Measurements from ENCODE around the gene EML4. TPM values are rescaled to one million over a fixed set of nuclear protein-coding genes. Genes with fewer than 3 reads are reported as not detected.

Gene EML4
- total RNA-seq, 1 donor from 2014 or later, result 50.8 TPM

DNA sequence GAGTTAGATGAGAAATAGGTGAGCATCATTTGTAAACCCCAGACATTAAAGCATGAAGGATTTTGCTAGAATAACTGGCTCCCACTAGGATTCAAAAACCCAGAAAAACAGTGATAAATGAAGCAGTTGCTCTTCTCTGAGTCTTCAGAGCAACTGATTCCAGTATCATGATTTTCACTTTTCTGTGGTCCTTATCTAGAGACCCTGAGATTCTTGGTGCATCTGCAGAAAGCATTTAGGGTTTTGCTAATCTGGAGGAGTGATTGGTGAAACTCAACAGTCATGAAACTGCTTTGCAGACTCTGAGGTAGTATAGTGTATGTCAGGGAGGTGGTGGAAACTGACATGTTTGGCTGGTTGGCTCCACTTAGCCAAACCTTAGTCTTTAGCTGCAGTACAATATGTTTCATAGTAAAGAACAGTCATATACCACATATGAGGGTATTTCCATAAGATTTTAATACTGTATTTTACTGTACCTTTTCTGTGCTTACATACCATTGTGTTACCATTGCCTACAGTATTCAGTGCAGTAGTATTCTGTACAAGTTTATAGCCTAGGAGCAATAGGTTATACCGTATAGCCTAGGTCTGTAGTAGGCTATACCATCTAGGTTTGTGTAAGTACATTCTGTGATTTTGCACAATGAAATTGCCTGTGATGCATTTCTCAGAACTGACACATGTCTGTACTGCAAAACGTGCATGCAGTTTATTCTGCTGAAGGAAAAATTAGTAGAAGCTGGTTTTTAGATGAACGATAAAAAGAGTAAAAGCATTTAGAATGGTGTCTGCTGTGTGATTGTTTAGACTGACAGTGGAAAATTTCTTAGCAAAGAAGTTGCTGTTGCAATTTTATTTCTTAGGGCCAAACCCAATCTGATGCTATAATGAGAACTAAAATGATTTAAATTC lies 23.8 kb downstream of the EML4 start:
- H3K27me3 Mint-ChIP-seq (ENCODE audit: unreplicated experiment), result no peaks in the 10 kb centered on the region
- TF ChIP-seq, protein P1, sequence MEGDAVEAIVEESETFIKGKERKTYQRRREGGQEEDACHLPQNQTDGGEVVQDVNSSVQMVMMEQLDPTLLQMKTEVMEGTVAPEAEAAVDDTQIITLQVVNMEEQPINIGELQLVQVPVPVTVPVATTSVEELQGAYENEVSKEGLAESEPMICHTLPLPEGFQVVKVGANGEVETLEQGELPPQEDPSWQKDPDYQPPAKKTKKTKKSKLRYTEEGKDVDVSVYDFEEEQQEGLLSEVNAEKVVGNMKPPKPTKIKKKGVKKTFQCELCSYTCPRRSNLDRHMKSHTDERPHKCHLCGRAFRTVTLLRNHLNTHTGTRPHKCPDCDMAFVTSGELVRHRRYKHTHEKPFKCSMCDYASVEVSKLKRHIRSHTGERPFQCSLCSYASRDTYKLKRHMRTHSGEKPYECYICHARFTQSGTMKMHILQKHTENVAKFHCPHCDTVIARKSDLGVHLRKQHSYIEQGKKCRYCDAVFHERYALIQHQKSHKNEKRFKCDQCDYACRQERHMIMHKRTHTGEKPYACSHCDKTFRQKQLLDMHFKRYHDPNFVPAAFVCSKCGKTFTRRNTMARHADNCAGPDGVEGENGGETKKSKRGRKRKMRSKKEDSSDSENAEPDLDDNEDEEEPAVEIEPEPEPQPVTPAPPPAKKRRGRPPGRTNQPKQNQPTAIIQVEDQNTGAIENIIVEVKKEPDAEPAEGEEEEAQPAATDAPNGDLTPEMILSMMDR (IDR thresholded peaks at IDR 0.05; ENCODE audit: partially characterized antibody, unreplicated experiment), result no peak
- H3K4me3 Mint-ChIP-seq (ENCODE audit: unreplicated experiment), result no peak overlapping the region
- H3K4me1 Mint-ChIP-seq (ENCODE audit: low read depth, unreplicated experiment), result peaks cover 9% of the 10 kb centered on the region
- no peaks in the 10 kb centered on the region for H3K36me3 Mint-ChIP-seq (ENCODE audit: unreplicated experiment)
- DNase-seq, result no peak
- no peaks in the 10 kb centered on the region for H3K9me3 Mint-ChIP-seq (ENCODE audit: unreplicated experiment)
- no peak overlapping the region for H3K27ac Mint-ChIP-seq (ENCODE audit: unreplicated experiment)

DNA sequence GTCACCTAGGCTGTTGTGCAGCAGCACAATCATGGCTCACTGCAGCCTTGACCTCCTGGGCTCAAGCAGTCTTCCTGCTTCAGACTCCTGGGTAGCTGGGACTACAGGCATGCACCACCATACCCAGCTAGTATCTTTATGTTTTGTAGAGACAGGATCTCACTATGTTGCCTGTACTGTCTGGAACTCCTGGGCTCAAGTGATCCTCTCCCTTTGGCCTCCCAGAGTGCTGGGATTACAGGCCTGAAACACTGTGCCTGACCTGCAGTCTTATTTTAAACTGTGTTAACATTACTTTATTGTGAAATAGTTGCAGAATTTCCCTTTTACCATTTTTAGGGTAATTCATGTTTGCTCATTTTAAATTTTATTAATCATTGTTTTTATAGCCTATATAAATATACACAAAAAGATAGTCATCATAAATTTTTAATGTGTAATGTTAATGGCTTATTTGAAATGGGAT lies 24.6 kb downstream of the EML4 start:
- Mint-ChIP-seq H3K27me3 (ENCODE audit: unreplicated experiment) (no peaks in the 10 kb centered on the region), H3K9me3 (ENCODE audit: unreplicated experiment) (peaks cover 2% of the 10 kb centered on the region)

DNA sequence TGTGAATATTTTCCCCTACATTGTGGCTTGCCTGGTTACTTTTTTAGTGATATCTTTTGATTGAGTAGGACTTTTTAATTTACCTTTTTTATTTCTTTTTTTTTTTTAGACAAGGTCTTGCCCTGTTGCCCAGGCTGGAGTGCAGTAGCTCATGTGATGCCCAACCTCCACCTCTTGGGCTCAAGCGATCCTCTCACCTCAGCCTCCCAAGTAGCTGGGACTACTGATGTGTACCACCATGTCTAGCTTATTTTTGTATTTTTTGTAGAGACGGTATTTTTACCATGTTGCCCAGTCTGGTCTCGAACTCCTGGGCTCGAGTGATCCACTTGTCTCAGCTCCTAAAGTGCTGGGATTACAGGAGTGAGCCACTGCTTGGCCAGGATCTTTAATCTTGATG lies 25.3 kb downstream of the EML4 start:
- Mint-ChIP-seq H3K4me3 (ENCODE audit: unreplicated experiment) (no peak overlapping the region), H3K4me1 (ENCODE audit: low read depth, unreplicated experiment) (peaks cover 9% of the 10 kb centered on the region), H3K36me3 (ENCODE audit: unreplicated experiment) (peaks cover 3% of the 10 kb centered on the region), H3K27me3 (ENCODE audit: unreplicated experiment) (no peaks in the 10 kb centered on the region), H3K9me3 (ENCODE audit: unreplicated experiment) (peaks cover 2% of the 10 kb centered on the region), H3K27ac (ENCODE audit: unreplicated experiment) (no peak overlapping the region)
- no peak for DNase-seq
- TF ChIP-seq, protein P1 (IDR thresholded peaks at IDR 0.05; ENCODE audit: partially characterized antibody, unreplicated experiment), result no peak

More for the DNA sequence above, 24.6 kb downstream of the EML4 start:
- Mint-ChIP-seq H3K4me3 (ENCODE audit: unreplicated experiment) (no peak overlapping the region), H3K27ac (ENCODE audit: unreplicated experiment) (no peak overlapping the region), H3K36me3 (ENCODE audit: unreplicated experiment) (no peaks in the 10 kb centered on the region), H3K4me1 (ENCODE audit: low read depth, unreplicated experiment) (peaks cover 9% of the 10 kb centered on the region)
- TF ChIP-seq, protein P1 (IDR thresholded peaks at IDR 0.05; ENCODE audit: partially characterized antibody, unreplicated experiment), result no peak
- DNase-seq, result no peak

DNA sequence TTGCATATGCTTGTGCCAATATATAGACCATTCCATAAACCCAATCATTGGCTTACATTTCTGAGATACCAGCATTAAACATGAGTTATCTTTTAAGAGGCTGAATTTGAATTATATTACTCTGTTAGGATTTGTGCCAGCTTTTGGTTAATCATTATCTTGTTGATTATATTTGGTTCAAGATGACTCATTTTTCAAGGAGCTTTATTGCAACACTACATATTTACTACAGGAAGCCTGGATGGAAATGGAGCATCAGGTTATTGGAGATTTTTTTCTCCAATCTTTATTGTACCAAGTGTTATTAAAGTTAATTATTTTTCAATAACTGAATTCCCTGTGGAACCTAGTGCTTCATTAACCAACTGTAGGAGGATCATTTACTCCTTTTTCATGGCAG lies 26.4 kb downstream of the EML4 start:
- Mint-ChIP-seq H3K4me1 (ENCODE audit: low read depth, unreplicated experiment) (peaks cover 9% of the 10 kb centered on the region), H3K27me3 (ENCODE audit: unreplicated experiment) (no peaks in the 10 kb centered on the region), H3K4me3 (ENCODE audit: unreplicated experiment) (no peak overlapping the region), H3K36me3 (ENCODE audit: unreplicated experiment) (peaks cover 4% of the 10 kb centered on the region), H3K9me3 (ENCODE audit: unreplicated experiment) (peaks cover 2% of the 10 kb centered on the region), H3K27ac (ENCODE audit: unreplicated experiment) (no peak overlapping the region)
- DNase-seq, result no peak
- TF ChIP-seq, protein P1 (IDR thresholded peaks at IDR 0.05; ENCODE audit: partially characterized antibody, unreplicated experiment), result no peak

DNA sequence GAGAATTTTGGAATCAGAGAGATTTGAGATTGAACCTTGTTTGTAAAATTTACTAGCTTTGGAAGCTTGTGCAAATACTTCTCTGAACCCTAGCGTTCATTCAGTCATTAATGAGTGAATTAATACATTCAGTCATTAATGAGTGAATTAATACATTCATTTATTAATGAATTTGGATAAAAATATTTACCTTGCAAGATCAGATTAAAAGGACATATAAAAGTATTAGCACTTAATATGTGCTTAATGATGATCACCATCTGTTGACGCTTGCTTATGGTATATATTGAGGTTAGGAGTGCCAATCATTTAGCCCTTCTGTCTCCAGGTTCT lies 26.9 kb downstream of the EML4 start:
- Mint-ChIP-seq H3K27me3 (ENCODE audit: unreplicated experiment) (no peaks in the 10 kb centered on the region), H3K4me3 (ENCODE audit: unreplicated experiment) (no peak overlapping the region), H3K4me1 (ENCODE audit: low read depth, unreplicated experiment) (peaks cover 9% of the 10 kb centered on the region), H3K9me3 (ENCODE audit: unreplicated experiment) (peaks cover 2% of the 10 kb centered on the region), H3K27ac (ENCODE audit: unreplicated experiment) (peak overlapping the region; percentile 92), H3K36me3 (ENCODE audit: unreplicated experiment) (peaks cover 4% of the 10 kb centered on the region)
- TF ChIP-seq, protein P1 (IDR thresholded peaks at IDR 0.05; ENCODE audit: partially characterized antibody, unreplicated experiment), result no peak
- DNase-seq, result no peak
